H54 (cell line): ENCODE results near the gene BARX2.

Source experiments
- DNase-seq: peaks from one replicate; pipeline ENCODE4 v3.0.0; 2011; ENCODE audit warnings: low spot score, mixed read lengths; ENCODE audit not compliant: insufficient read length
- FAIRE-seq: peaks from 3 replicates; lab custom pipeline; 2011; peaks lifted over from hg19 to GRCh38; lab: Jason Lieb, UNC
- POLR2A ChIP-seq: IDR thresholded peaks from 2 replicates; pipeline ENCODE4 v1.6.1; 2011; ENCODE audit warnings: low read depth, mild to moderate bottlenecking, low read length

BARX2 gene

GRCh38 chr11:129396454-129396853, 20.8 kb downstream of the BARX2 start:
- DNase-seq (no peak), FAIRE-seq (no peak)
- no peak for TF ChIP-seq POLR2A

DNA sequence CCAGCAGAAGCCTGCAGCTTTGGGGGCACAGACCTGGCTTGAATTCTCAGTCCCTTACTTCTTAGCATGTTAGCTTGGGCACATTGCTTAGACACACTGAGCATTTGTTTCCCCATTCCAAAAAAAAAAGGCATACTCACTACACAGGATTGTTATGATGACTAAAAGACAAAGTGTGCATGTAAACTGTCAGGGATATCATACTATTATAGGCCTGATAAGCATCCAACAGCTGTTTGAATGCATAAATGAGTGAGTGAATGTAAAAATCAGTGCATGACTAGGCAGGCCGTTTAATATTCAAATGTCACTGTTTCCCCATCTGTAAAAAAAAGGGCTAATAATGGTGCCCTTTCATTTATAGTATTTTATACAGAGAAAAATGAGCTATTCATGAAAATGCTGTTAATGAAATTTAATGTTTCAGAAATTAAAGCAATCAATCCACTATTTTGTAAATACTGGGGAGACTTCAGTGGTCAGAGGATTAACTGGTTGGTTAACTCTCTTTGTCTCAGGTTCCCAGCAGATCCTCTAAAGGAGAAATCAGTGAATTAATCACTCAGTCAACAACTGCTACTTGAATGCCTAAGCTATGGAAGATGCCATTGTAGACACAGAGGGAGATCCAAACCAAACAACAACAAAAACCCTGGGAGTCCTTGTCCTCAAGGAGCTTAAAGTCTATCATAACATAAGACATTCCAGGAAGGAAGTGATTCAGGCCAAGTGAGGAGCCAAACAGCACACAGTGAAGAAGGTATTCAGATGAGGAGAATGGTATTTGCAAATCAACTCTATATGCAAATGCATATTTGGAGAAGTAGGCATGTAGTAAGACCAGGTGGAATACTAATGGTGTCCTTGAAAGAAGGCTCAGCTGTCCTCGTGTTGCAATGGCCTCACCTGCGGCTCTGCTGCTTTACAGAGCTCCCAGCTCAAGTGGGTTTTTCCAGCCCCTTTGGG, 26.8 kb downstream of the BARX2 start:
- DNase-seq (no peak), FAIRE-seq (no peak)
- no peak for TF ChIP-seq POLR2A

DNA sequence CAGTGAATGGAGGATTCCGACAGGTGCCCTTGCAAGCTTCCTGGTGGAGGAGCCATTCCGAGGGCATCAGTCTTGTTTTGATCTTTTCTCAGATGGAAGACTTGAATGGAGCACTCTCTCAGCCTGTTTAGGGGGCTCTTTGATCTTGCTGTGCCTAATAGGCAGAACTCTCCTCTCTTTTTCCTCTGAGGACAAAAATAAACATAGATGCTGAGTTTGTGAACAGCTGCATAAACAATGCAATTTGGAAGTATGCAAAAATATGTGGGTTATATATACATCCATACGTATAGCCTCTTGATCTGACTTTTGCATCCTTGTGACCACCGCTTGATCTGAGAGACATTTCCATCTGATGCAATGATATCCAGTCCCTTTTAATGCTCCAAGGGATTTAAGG, 29.1 kb downstream of the BARX2 start:
- FAIRE-seq (no peak), DNase-seq (no peak)
- TF ChIP-seq POLR2A = no peak

DNA sequence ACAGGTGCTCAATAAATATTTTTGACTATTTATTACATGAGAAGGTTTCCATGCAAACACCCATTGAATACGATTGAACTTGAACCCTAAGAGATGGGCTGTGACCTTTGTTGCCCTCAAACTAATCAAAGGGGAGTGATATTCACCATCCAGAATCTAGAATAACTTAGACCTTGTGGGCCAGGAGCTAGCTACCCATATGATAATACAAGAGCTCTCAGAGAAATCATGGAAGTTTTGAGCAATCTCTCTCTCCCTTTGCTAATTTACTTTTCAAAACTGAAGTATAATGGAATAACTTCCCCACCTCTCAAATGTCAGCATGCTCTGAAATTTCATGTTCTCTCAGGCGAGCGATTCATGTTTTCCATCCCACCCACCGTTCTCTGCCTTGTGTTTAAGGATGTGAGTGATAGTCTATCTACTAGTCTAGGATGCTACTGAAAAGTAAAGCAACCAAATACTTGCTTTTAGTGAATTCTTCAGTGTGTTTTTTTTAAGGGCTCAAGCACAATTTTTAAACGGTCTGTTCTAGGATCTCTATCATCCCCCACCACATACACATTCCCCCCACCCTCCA, 33.3 kb downstream of the BARX2 start:
- no peak for FAIRE-seq
- DNase-seq = no peak
- no peak for TF ChIP-seq POLR2A

- TF ChIP-seq POLR2A = no peak
- FAIRE-seq (no peak), DNase-seq (no peak)
Observed at GRCh38 chr11:129410395-129410960, 34.8 kb downstream of the BARX2 start.

DNA sequence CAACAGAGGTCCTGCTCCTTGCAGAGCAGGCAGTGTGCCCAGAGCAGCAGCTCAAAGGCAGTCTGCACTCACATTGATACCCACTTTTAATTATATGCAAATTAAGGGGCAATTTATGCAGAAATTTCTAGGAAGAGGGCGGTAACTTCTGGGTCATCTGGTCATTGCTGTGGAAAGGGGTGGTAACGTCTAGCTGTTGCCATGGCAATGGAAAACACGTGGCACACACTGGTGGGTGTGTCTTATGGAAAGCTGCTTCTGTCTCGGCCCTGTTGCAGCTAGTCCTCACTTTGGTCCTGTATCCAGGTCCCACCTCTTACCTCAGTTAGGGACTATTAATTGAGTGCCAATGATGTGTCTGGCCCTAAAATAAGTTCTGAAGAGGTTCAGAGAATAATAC, 36.8 kb downstream of the BARX2 start:
- DNase-seq (no peak), FAIRE-seq (no peak)
- no peak for TF ChIP-seq POLR2A

DNA sequence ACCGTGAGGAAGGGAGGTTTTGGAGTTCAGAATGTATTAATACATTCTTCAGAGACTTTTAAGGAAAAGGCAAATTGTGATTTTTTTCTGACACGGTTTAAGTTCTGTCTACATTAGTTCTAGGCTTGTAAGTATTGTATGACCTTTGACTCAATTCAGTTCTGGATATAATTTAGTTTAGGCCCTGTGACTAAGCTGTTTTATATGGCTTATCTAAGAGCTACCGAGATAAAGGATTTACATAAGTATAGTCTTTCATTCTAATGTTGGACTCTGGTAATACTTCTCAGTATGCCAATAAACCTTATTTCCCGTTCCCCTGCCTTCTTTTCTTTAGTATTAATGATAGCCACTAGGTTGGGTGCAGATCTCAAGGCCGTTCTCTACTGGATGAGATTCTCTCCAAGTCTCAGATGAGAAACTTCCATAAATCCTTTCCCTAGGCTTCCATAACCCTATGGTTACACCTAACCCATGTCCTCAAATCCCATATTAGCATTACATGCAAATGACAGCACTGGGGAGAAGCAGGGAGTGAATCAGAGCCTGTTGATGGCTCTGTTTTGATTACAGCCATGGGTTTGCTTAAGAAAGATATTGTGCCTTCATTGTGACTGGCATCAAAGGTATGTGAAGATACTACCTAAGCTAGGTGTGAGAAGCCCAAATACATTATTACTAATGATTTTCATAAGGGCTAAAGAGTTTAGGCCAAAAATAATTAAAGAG, 38.7 kb downstream of the BARX2 start:
- no peak for TF ChIP-seq POLR2A
- FAIRE-seq = no peak

DNA sequence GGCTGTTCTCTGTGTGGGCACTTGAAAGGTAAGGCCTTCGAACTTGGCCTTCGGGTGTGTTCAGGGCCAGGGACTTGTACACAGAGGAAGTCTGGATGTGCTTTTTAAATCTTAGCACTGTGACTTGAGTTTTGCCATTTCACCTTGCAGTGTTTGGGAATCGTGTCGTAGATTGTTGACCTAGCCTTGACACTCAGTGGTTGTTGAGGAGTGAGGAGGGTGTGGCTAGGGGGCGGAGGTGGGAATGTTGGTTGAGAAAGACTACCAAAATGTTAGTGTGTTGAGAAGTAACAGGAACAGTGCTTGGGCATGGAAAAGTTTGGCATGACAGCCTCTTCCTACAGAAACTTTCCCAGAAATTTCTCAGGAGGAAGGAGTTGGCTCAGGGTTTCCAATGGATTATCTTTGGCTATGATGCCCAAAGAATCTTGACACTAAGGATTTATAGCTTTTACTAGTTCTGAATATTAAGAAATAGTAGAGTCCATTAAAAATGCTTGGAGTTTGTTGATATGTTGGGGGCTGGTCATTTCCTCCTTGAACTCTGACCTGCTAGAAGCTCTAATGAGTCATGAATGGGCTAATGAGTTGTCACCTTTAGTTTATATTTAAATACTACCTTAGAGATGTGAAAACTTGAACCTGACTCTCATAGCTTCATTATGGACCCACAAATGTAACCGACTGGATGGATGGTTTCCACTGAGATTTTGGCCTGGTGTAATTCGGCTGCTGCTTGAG, 40.6 kb downstream of the BARX2 start:
- no peak for TF ChIP-seq POLR2A
- no peak for DNase-seq
- no peak for FAIRE-seq

More for the DNA sequence above, 38.7 kb downstream of the BARX2 start:
- no peak for DNase-seq

DNA sequence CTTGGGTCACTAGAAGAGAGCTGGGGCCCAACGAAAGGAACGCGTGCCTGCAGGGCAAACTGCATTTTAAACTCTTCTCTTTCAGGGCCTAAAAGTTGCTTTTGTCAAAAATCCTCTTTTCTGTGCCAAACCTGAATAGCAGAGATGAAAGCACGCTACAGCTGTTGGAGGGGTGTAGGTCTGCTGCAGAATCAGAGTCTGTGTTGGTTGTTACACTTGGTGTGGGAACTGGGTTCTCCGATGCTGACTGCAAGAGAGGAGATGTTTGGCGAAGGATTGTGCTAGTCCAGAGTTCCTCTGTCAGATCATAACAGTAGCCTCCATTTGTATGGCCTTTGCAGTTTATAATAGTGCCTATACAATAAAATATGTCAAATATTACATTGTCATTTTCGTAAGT, 41.8 kb downstream of the BARX2 start:
- FAIRE-seq = no peak
- DNase-seq = no peak
- no peak for TF ChIP-seq POLR2A

DNA sequence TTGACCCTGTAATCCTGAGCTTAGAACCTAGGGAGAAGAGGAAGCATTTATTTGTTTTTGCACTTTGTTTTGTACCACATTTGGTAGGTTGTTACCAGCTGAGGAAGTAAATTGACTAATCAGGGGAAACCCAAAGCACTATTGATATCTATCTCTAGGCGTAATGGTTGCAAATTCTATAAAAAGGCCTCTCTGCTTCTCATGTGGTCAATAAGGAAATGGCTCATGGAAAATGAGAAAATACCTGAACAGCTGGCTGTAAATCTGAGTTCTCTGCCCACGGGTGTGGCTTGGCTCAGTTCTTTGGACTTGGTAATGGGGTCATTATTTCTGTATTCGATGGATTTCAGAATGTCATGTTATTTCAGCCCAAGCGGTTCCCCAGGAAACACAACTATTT, 42.4 kb downstream of the BARX2 start:
- no peak for DNase-seq
- TF ChIP-seq POLR2A = no peak
- no peak for FAIRE-seq

DNA sequence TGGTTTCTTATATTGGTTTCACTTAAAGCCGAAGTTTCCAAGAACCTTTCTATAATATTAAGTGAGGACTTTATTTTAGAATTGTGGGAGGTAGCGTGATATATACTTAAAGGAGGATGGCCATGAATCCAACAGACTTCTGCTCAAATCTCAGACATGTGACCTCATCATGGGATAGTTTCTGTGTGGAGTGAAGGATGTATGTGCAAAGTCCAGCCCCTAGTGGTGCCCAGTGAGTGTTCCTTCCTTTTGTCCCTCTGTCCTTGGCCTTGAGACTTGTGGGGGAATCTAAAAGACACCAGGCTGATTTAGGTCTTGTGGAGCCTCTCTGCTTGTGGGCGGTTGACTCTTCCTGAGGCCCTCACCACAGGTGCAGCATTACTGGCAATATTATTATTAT, 43.7 kb downstream of the BARX2 start:
- FAIRE-seq (no peak), DNase-seq (no peak)

DNA sequence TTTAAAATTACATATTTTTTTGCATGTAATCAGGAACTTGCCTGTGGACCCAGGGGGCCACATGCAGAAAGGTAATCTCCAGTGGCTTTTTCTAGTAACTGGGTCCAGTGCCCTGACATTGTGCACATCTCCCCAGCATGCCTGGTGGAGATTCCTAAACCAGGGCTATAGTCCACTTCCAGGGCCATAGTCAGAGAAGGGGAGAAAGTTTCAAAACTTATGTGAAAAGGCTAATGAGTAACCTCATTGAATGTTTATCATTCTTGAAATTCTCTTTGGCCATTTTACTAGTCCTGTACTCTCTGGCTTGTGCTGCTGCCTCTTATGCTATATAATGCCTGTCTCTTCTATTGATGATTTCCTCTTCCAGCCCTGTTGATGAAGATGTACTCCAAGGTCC, 47.8 kb downstream of the BARX2 start:
- TF ChIP-seq POLR2A = no peak
- DNase-seq (no peak), FAIRE-seq (no peak)

More for the DNA sequence above, 43.7 kb downstream of the BARX2 start:
- no peak for TF ChIP-seq POLR2A

DNA sequence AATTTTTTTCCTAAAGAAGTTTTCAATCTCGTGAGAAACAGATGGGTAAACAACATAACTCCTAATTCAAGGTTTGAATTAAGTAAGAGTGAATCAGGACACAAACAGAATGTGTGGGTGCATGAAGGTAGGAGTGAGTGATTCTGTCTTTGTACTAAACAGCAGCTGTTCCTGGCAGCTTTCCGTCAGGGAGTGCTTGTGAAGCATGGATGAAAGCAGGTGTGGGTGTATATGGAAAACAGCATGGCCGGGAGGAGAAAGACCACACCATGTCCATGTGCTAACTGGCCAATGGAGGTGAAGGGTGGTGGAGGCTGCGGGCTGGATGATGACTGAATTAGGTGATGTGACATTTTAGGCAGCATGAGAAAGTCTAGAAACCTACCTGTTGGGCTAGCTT, 49.6 kb downstream of the BARX2 start:
- no peak for TF ChIP-seq POLR2A
- FAIRE-seq = no peak
- DNase-seq = no peak
